ENCODE results near the gene POLR2C. TPM values are rescaled to one million over a fixed set of nuclear protein-coding genes. Genes with fewer than 3 reads are reported as not detected.

The POLR2C gene
- total and polyA plus RNA-seq, 2 of the 13 experiments (the other 11 are each of a cell fraction or from before 2014, with no cell fraction given): 104 to 216 TPM

DNA sequence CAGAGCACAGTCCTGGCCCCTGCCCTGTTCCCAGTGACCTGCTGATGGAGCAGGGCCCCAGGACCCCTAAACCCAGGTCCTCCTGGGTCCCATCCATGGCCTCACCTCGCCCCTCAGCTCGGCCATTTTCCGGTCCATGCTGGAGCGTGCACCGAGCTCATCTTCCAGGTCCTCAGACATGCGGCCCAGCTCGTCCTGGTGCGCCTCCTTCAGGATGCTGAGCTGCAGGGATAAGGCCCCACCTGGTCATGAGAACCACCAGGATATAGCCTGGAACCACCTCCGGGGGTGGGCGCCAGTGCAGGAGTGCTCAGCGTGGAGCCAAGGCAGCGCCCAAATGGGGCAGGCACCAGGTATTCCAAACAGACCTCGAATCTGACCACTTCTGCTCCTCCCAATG is 56.0 kb downstream of the POLR2C start (continued):
- TF ChIP-seq SRY (CRISPR knock-in tag; IDR thresholded peaks at IDR 0.05): no peak
- no peak for TF ChIP-seq GPN1 (CRISPR knock-in tag; IDR thresholded peaks at IDR 0.05; ENCODE audit: borderline replicate concordance)
- TF ChIP-seq, protein P1, sequence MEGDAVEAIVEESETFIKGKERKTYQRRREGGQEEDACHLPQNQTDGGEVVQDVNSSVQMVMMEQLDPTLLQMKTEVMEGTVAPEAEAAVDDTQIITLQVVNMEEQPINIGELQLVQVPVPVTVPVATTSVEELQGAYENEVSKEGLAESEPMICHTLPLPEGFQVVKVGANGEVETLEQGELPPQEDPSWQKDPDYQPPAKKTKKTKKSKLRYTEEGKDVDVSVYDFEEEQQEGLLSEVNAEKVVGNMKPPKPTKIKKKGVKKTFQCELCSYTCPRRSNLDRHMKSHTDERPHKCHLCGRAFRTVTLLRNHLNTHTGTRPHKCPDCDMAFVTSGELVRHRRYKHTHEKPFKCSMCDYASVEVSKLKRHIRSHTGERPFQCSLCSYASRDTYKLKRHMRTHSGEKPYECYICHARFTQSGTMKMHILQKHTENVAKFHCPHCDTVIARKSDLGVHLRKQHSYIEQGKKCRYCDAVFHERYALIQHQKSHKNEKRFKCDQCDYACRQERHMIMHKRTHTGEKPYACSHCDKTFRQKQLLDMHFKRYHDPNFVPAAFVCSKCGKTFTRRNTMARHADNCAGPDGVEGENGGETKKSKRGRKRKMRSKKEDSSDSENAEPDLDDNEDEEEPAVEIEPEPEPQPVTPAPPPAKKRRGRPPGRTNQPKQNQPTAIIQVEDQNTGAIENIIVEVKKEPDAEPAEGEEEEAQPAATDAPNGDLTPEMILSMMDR (CRISPR knock-in tag; IDR thresholded peaks at IDR 0.05): peak; percentile 62
- TF ChIP-seq, protein P2, sequence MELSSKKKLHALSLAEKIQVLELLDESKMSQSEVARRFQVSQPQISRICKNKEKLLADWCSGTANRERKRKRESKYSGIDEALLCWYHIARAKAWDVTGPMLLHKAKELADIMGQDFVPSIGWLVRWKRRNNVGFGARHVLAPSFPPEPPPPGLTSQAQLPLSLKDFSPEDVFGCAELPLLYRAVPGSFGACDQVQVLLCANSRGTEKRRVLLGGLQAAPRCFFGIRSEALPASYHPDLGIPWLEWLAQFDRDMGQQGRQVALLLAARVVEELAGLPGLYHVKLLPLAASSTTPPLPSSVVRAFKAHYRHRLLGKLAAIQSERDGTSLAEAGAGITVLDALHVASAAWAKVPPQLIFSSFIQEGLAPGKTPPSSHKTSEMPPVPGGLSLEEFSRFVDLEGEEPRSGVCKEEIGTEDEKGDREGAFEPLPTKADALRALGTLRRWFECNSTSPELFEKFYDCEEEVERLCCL (CRISPR knock-in tag; IDR thresholded peaks at IDR 0.05; ENCODE audit: borderline replicate concordance): no peak
- TF ChIP-seq, protein P3, sequence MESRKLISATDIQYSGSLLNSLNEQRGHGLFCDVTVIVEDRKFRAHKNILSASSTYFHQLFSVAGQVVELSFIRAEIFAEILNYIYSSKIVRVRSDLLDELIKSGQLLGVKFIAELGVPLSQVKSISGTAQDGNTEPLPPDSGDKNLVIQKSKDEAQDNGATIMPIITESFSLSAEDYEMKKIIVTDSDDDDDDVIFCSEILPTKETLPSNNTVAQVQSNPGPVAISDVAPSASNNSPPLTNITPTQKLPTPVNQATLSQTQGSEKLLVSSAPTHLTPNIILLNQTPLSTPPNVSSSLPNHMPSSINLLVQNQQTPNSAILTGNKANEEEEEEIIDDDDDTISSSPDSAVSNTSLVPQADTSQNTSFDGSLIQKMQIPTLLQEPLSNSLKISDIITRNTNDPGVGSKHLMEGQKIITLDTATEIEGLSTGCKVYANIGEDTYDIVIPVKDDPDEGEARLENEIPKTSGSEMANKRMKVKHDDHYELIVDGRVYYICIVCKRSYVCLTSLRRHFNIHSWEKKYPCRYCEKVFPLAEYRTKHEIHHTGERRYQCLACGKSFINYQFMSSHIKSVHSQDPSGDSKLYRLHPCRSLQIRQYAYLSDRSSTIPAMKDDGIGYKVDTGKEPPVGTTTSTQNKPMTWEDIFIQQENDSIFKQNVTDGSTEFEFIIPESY (CRISPR knock-in tag; IDR thresholded peaks at IDR 0.05): peak; percentile 53; the same call in 1 of the 2 replicates
- no peak for TF ChIP-seq ZNF230 (CRISPR knock-in tag; IDR thresholded peaks at IDR 0.05)
- no peak for TF ChIP-seq PCBP2 (optimal IDR thresholded peaks at IDR 0.05; ENCODE audit: low read depth, low read length, poor library complexity, severe bottlenecking)
- TF ChIP-seq, protein P4, sequence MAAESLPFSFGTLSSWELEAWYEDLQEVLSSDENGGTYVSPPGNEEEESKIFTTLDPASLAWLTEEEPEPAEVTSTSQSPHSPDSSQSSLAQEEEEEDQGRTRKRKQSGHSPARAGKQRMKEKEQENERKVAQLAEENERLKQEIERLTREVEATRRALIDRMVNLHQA (CRISPR knock-in tag; IDR thresholded peaks at IDR 0.05): no peak
- TF ChIP-seq NCOA2 (CRISPR knock-in tag; IDR thresholded peaks at IDR 0.05): no peak
- 0 out of 2 replicates have a peak, but pooled peaks have one; percentile 20 for TF ChIP-seq ZNF556 (CRISPR knock-in tag; IDR thresholded peaks at IDR 0.05; ENCODE audit: borderline replicate concordance)
- TF ChIP-seq SOX6 (IDR thresholded peaks at IDR 0.05): no peak
- 0 out of 2 replicates have a peak, but pooled peaks have one; percentile 9 for TF ChIP-seq SOX6 (CRISPR knock-in tag; IDR thresholded peaks at IDR 0.05)
- TF ChIP-seq, protein P5, sequence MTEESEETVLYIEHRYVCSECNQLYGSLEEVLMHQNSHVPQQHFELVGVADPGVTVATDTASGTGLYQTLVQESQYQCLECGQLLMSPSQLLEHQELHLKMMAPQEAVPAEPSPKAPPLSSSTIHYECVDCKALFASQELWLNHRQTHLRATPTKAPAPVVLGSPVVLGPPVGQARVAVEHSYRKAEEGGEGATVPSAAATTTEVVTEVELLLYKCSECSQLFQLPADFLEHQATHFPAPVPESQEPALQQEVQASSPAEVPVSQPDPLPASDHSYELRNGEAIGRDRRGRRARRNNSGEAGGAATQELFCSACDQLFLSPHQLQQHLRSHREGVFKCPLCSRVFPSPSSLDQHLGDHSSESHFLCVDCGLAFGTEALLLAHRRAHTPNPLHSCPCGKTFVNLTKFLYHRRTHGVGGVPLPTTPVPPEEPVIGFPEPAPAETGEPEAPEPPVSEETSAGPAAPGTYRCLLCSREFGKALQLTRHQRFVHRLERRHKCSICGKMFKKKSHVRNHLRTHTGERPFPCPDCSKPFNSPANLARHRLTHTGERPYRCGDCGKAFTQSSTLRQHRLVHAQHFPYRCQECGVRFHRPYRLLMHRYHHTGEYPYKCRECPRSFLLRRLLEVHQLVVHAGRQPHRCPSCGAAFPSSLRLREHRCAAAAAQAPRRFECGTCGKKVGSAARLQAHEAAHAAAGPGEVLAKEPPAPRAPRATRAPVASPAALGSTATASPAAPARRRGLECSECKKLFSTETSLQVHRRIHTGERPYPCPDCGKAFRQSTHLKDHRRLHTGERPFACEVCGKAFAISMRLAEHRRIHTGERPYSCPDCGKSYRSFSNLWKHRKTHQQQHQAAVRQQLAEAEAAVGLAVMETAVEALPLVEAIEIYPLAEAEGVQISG (CRISPR knock-in tag; IDR thresholded peaks at IDR 0.05): peak; percentile 71
- no peak for TF ChIP-seq BHLHE40 (IDR thresholded peaks at IDR 0.05; ENCODE audit: low read length)
